ENCODE data around the gene TNRC6C. TPM values are rescaled to one million over a fixed set of nuclear protein-coding genes. Genes with fewer than 3 reads are reported as not detected.
A peak's percentile ranks its signal among the peaks of the same experiment; 100 is the strongest.

The TNRC6C gene
- total and polyA plus RNA-seq, 2 of the 13 experiments (the other 11 are each of a cell fraction or from before 2014, with no cell fraction given), result 0.66 to 4.9 TPM

DNA sequence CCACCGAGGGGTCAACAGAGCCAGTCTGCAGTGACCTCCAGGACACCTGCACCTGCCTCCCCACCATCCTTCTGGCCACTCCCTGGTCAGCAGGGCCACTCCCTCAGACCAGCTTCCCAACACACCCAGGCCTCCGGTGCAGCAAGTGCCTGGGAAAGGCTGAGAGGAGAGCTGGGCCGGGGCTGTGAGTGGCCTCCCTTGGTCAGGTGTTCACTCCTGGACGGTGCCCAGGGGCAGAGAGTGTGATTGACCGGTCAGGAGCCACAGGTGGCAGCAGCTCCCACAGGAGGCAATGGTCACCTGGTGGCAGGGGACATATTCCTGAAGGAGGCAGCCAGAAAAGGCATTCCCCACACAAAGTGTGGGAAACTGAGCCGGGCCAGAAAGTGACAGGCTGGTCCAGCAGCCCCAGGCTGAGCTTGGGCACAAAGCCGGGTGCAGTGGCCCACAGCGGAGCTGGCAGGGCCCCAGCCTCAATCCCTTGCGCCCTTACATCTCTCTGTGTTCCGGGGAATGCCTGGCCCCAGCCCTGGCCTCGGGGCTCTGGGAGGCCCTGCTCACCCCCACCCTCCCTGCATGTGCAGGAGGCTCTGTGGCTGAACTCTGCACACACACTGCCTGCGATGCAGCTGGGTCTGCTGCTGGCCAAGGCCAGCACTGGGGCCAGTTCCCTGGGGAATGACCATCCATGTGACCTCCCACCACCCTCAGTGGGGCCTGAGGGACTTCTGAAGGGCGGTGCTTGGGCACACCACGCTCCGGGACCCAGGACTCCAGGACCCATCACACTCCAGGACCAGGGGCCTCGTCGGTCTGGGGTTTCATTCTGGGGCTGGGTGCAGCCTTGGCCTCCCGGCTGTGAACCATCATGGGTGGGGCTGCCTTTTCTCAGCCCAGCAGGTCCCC is 186.5 kb downstream of the TNRC6C start (continued):
- TF ChIP-seq, protein P1, sequence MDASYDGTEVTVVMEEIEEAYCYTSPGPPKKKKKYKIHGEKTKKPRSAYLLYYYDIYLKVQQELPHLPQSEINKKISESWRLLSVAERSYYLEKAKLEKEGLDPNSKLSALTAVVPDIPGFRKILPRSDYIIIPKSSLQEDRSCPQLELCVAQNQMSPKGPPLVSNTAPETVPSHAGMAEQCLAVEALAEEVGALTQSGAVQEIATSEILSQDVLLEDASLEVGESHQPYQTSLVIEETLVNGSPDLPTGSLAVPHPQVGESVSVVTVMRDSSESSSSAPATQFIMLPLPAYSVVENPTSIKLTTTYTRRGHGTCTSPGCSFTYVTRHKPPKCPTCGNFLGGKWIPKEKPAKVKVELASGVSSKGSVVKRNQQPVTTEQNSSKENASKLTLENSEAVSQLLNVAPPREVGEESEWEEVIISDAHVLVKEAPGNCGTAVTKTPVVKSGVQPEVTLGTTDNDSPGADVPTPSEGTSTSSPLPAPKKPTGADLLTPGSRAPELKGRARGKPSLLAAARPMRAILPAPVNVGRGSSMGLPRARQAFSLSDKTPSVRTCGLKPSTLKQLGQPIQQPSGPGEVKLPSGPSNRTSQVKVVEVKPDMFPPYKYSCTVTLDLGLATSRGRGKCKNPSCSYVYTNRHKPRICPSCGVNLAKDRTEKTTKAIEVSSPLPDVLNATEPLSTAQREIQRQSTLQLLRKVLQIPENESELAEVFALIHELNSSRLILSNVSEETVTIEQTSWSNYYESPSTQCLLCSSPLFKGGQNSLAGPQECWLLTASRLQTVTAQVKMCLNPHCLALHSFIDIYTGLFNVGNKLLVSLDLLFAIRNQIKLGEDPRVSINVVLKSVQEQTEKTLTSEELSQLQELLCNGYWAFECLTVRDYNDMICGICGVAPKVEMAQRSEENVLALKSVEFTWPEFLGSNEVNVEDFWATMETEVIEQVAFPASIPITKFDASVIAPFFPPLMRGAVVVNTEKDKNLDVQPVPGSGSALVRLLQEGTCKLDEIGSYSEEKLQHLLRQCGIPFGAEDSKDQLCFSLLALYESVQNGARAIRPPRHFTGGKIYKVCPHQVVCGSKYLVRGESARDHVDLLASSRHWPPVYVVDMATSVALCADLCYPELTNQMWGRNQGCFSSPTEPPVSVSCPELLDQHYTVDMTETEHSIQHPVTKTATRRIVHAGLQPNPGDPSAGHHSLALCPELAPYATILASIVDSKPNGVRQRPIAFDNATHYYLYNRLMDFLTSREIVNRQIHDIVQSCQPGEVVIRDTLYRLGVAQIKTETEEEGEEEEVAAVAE (CRISPR knock-in tag; IDR thresholded peaks at IDR 0.05; ENCODE audit: borderline replicate concordance), result no peak
- TF ChIP-seq NFKB2 (CRISPR knock-in tag; IDR thresholded peaks at IDR 0.05; ENCODE audit: borderline replicate concordance) (no peak), MAZ (IDR thresholded peaks at IDR 0.05; ENCODE audit: borderline replicate concordance, low read depth, low read length) (peak; percentile 76; the same call in 1 of the 2 replicates), MAZ (CRISPR knock-in tag; IDR thresholded peaks at IDR 0.05; ENCODE audit: low read depth) (peak; percentile 90), SMYD3 (CRISPR knock-in tag; IDR thresholded peaks at IDR 0.05) (peak; percentile 44; the same call in 1 of the 2 replicates), ZNF768 (CRISPR knock-in tag; IDR thresholded peaks at IDR 0.05) (peak; percentile 24; the same call in 1 of the 2 replicates), POLR2A (IDR thresholded peaks at IDR 0.05; ENCODE audit: insufficient read depth in 1 of 2, low read depth in 2 of 2, low read length in 2 of 2) (no peak), RERE (CRISPR knock-in tag; IDR thresholded peaks at IDR 0.05; ENCODE audit: low read depth) (no peak), EZH2 (conservative IDR thresholded peaks at IDR 0.05; ENCODE audit: low read depth, low read length) (no peak), ZMYM4 (CRISPR knock-in tag; IDR thresholded peaks at IDR 0.05) (peak; percentile 25), KAT8 (CRISPR knock-in tag; IDR thresholded peaks at IDR 0.05) (peak; percentile 60), NCOR1 (IDR thresholded peaks at IDR 0.05; ENCODE audit: borderline replicate concordance, low read length) (no peak), MAX (IDR thresholded peaks at IDR 0.05) (peak; percentile 86)
- TF ChIP-seq, protein P2, sequence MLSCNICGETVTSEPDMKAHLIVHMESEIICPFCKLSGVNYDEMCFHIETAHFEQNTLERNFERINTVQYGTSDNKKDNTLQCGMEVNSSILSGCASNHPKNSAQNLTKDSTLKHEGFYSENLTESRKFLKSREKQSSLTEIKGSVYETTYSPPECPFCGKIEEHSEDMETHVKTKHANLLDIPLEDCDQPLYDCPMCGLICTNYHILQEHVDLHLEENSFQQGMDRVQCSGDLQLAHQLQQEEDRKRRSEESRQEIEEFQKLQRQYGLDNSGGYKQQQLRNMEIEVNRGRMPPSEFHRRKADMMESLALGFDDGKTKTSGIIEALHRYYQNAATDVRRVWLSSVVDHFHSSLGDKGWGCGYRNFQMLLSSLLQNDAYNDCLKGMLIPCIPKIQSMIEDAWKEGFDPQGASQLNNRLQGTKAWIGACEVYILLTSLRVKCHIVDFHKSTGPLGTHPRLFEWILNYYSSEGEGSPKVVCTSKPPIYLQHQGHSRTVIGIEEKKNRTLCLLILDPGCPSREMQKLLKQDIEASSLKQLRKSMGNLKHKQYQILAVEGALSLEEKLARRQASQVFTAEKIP (CRISPR knock-in tag; IDR thresholded peaks at IDR 0.05; ENCODE audit: borderline replicate concordance), result no peak
- TF ChIP-seq, protein P3, sequence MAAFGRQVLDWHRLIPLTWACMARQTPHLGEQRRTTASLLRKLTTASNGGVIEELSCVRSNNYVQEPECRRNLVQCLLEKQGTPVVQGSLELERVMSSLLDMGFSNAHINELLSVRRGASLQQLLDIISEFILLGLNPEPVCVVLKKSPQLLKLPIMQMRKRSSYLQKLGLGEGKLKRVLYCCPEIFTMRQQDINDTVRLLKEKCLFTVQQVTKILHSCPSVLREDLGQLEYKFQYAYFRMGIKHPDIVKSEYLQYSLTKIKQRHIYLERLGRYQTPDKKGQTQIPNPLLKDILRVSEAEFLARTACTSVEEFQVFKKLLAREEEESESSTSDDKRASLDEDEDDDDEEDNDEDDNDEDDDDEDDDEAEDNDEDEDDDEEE (CRISPR knock-in tag; IDR thresholded peaks at IDR 0.05), result peak; percentile 32; the same call in 1 of the 2 replicates
